NCI-H1105 (cell line): ENCODE data around the gene CPSF7.
A peak's percentile ranks its signal among the peaks of the same experiment; 100 is the strongest.
"Not testable (repeated sequence)": the region's sequence is repeated elsewhere in the genome, so short reads cannot be mapped to it uniquely, and the experiment has no call there.

Source experiments
- DNase-seq: peaks from one replicate; lab custom pipeline; 2025; lab: John Stamatoyannopoulos, UW

CPSF7 gene

GRCh38 chr11:61429691-61430582, at the start of gene CPSF7, which contains the start of gene SDHAF2:
Gene CPSF7 (minus strand): TSS chr11:61429975. CDS start chr11:61429235, 740 bp downstream.
Gene SDHAF2 (plus strand): TSS chr11:61430124. CDS start chr11:61430147, 23 bp downstream.
- DNase-seq: peak; percentile 96

- DNase-seq: peak; percentile 4
Observed at GRCh38 chr11:61477727-61478148, 48.0 kb upstream of the CPSF7 start.

- DNase-seq: no peak
Observed at GRCh38 chr11:61477126-61477525, 47.4 kb upstream of the CPSF7 start.

GRCh38 chr11:61476371-61476770, 46.6 kb upstream of the CPSF7 start:
- no peak for DNase-seq

- no peak for DNase-seq
Observed at GRCh38 chr11:61475433-61475832, 45.7 kb upstream of the CPSF7 start.

GRCh38 chr11:61474013-61474643, 44.4 kb upstream of the CPSF7 start:
- DNase-seq: no peak

- DNase-seq: no peak
Observed at GRCh38 chr11:61473370-61474012, 43.7 kb upstream of the CPSF7 start.

GRCh38 chr11:61472868-61473267, 43.1 kb upstream of the CPSF7 start:
- DNase-seq: no peak

- DNase-seq: no peak
Observed at GRCh38 chr11:61472282-61472681, 42.5 kb upstream of the CPSF7 start.

- DNase-seq: no peak
Observed at GRCh38 chr11:61468002-61468401, 38.2 kb upstream of the CPSF7 start.

GRCh38 chr11:61467602-61468001, 37.8 kb upstream of the CPSF7 start:
- DNase-seq: not testable (repeated sequence)

GRCh38 chr11:61460986-61461385, 31.2 kb upstream of the CPSF7 start:
- DNase-seq: no peak

- DNase-seq: no peak
Observed at GRCh38 chr11:61460474-61460881, 30.7 kb upstream of the CPSF7 start.

GRCh38 chr11:61454520-61454919, 24.7 kb upstream of the CPSF7 start:
- no peak for DNase-seq

- no peak for DNase-seq
Observed at GRCh38 chr11:61453695-61454094, 23.9 kb upstream of the CPSF7 start.

- DNase-seq: no peak
Observed at GRCh38 chr11:61452825-61453224, 23.1 kb upstream of the CPSF7 start.

GRCh38 chr11:61448552-61448927, 18.8 kb upstream of the CPSF7 start:
- DNase-seq: no peak

- no peak for DNase-seq
Observed at GRCh38 chr11:61447601-61448551, 18.1 kb upstream of the CPSF7 start.

GRCh38 chr11:61446211-61446651, 16.5 kb upstream of the CPSF7 start:
- DNase-seq: peak; percentile 76

GRCh38 chr11:61445516-61445915, 15.7 kb upstream of the CPSF7 start:
- no peak for DNase-seq

GRCh38 chr11:61442616-61443015, 12.8 kb upstream of the CPSF7 start:
- DNase-seq: no peak
